Keratinocyte (primary cell): ENCODE results near the gene BATF.

Experiments used
- EZH2 ChIP-seq: IDR thresholded peaks from one replicate; pipeline ENCODE4 v1.6.1; 2012; ENCODE audit warnings: inconsistent platforms, mild to moderate bottlenecking, low read length, moderate library complexity
- TF ChIP-seq, protein P1 (sequence below), 3 experiments: IDR thresholded peaks in 1 of 3; conservative IDR thresholded peaks in 1 of 3; optimal IDR thresholded peaks in 1 of 3; 2 replicates in 2 of 3; 3 replicates in 1 of 3; pipeline versions ENCODE3 to v1.5.1; 2011; ENCODE audit warnings: low read length in 3 of 3, mild to moderate bottlenecking in 3 of 3, moderate library complexity in 2 of 3, control low read depth in 1 of 3, inconsistent platforms in 1 of 3; ENCODE audit not compliant: insufficient read depth in 2 of 3; ENCODE audit errors: extremely low read depth in 1 of 3

GRCh38 chr14:75491376-75491978 is 30.8 kb upstream of the BATF start:
- TF ChIP-seq, protein P1, sequence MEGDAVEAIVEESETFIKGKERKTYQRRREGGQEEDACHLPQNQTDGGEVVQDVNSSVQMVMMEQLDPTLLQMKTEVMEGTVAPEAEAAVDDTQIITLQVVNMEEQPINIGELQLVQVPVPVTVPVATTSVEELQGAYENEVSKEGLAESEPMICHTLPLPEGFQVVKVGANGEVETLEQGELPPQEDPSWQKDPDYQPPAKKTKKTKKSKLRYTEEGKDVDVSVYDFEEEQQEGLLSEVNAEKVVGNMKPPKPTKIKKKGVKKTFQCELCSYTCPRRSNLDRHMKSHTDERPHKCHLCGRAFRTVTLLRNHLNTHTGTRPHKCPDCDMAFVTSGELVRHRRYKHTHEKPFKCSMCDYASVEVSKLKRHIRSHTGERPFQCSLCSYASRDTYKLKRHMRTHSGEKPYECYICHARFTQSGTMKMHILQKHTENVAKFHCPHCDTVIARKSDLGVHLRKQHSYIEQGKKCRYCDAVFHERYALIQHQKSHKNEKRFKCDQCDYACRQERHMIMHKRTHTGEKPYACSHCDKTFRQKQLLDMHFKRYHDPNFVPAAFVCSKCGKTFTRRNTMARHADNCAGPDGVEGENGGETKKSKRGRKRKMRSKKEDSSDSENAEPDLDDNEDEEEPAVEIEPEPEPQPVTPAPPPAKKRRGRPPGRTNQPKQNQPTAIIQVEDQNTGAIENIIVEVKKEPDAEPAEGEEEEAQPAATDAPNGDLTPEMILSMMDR (optimal IDR thresholded peaks at IDR 0.05 in 1 of 3, IDR thresholded peaks at IDR 0.05 in 1 of 3, conservative IDR thresholded peaks at IDR 0.05 in 1 of 3; ENCODE audit: extremely low read depth in 1 of 3, insufficient read depth in 2 of 3, low read length in 3 of 3) = no peak
- no peak for TF ChIP-seq EZH2
